GM23338 (cell line): ENCODE results near the gene FOXK2. TPM values are rescaled to one million over a fixed set of nuclear protein-coding genes. Genes with fewer than 3 reads are reported as not detected.

ENCODE experiments used
- ATAC-seq: fragments of 200-7000 bp; cut with Tn5 transposase; 3 replicates; pipeline ENCODE4 v1.9.1; 2020
- DNase-seq: peaks from one replicate; pipeline ENCODE4 v3.0.0-alpha.2; 2015; ENCODE audit warnings: low spot score
- H2AFZ ChIP-seq: fragments of 200-600 bp; sonication (generic); 2 replicates; pipeline ENCODE4 v1.8.0; 2016; ENCODE audit warnings: antibody characterized with exemption, mild to moderate bottlenecking, moderate library complexity
- H3F3A ChIP-seq: fragments of 200-600 bp; sonication (generic); replicated peaks from 2 replicates; pipeline ENCODE4 v1.8.0; 2017; ENCODE audit warnings: antibody characterized with exemption, mixed run types, low read depth
- H3K27ac ChIP-seq: fragments of 200-600 bp; sonication (generic); 2 replicates; pipeline ENCODE4 v1.6.1; 2016; ENCODE audit warnings: low read depth
- H3K27me3 ChIP-seq: fragments of 200-600 bp; sonication (generic); 2 replicates; pipeline ENCODE4 v1.8.0; 2016; ENCODE audit warnings: mild to moderate bottlenecking, mixed run types, moderate library complexity; ENCODE audit not compliant: insufficient read depth
- H3K36me3 ChIP-seq: fragments of 200-600 bp; sonication (generic); 2 replicates; pipeline ENCODE4 v1.8.0; 2016; ENCODE audit warnings: mild to moderate bottlenecking; ENCODE audit not compliant: insufficient read depth
- H3K4me1 ChIP-seq: fragments of 200-600 bp; sonication (generic); 2 replicates; pipeline ENCODE4 v1.8.0; 2016; ENCODE audit warnings: mild to moderate bottlenecking, moderate library complexity; ENCODE audit not compliant: insufficient read depth
- H3K4me2 ChIP-seq: fragments of 200-600 bp; sonication (generic); 2 replicates; pipeline ENCODE4 v1.7.1; 2017; ENCODE audit warnings: mixed run types
- H3K4me3 ChIP-seq: fragments of 200-600 bp; sonication (generic); 2 replicates; pipeline ENCODE4 v1.6.1; 2016; ENCODE audit warnings: mixed run types
- H3K79me2 ChIP-seq: fragments of 200-600 bp; sonication (generic); replicated peaks from 2 replicates; pipeline ENCODE4 v1.8.0; 2017; ENCODE audit warnings: mild to moderate bottlenecking; ENCODE audit not compliant: insufficient read depth
- H3K9me2 ChIP-seq: fragments of 200-600 bp; sonication (generic); 2 replicates; pipeline ENCODE4 v1.8.0; 2017; ENCODE audit not compliant: insufficient read depth
- H4K20me1 ChIP-seq: fragments of 200-600 bp; sonication (generic); replicated peaks from 2 replicates; pipeline ENCODE4 v1.8.0; 2017; ENCODE audit warnings: mild to moderate bottlenecking; ENCODE audit not compliant: insufficient read depth
- H3K27ac Mint-ChIP-seq: 2 replicates; pipeline ENCODE4 v1.8.0; 2020; ENCODE audit warnings: inconsistent platforms, mild to moderate bottlenecking, moderate library complexity, mixed read lengths
- H3K27me3 Mint-ChIP-seq: 3 replicates; pipeline ENCODE4 v1.8.0; 2022; ENCODE audit warnings: low read depth, mild to moderate bottlenecking, moderate library complexity, mixed read lengths, inconsistent platforms; ENCODE audit not compliant: insufficient read depth, poor library complexity
- H3K36me3 Mint-ChIP-seq: 3 replicates; pipeline ENCODE4 v1.8.0; 2021; ENCODE audit warnings: low read depth, mild to moderate bottlenecking, inconsistent platforms, moderate library complexity, mixed read lengths
- H3K4me1 Mint-ChIP-seq: 3 replicates; pipeline ENCODE4 v1.8.0; 2020; ENCODE audit warnings: mild to moderate bottlenecking, inconsistent platforms, mixed read lengths
- H3K4me3 Mint-ChIP-seq: 3 replicates; pipeline ENCODE4 v1.8.0; 2021; ENCODE audit warnings: moderate library complexity, mild to moderate bottlenecking, inconsistent platforms, mixed read lengths
- H3K9me3 Mint-ChIP-seq: 3 replicates; pipeline ENCODE4 v1.8.0; 2020; ENCODE audit warnings: moderate library complexity, mild to moderate bottlenecking, inconsistent platforms, mixed read lengths
- CREB1 ChIP-seq: fragments of 250-450 bp; sonication (Bioruptor Pico); IDR thresholded peaks from 2 replicates; pipeline ENCODE4 v1.5.0; 2020; ENCODE audit warnings: low read depth, mild to moderate bottlenecking, moderate library complexity
- CTCF ChIP-seq, 2 experiments: fragments of 200-600 bp in 1 of 2; sonication (generic) in 1 of 2; conservative IDR thresholded peaks; 2 replicates each; pipeline versions ENCODE4 v1.5.1 to v1.6.1; 2016 to 2017; ENCODE audit warnings: antibody characterized with exemption in 2 of 2, low read depth in 2 of 2, mild to moderate bottlenecking in 2 of 2, moderate library complexity in 1 of 2
- ETS1 ChIP-seq: IDR thresholded peaks from 2 replicates; pipeline ENCODE4 v1.6.1; 2016; ENCODE audit warnings: antibody characterized with exemption
- EZH2 ChIP-seq: fragments of 200-600 bp; sonication (generic); IDR thresholded peaks from one replicate; pipeline ENCODE4 v1.8.0; 2017; ENCODE audit warnings: antibody characterized with exemption, mild to moderate bottlenecking, low read depth; ENCODE audit not compliant: unreplicated experiment
- EZH2phosphoT487 ChIP-seq: fragments of 200-600 bp; sonication (generic); IDR thresholded peaks from one replicate; pipeline ENCODE4 v1.8.1; 2018; ENCODE audit warnings: antibody characterized with exemption; ENCODE audit not compliant: unreplicated experiment
- JUNB ChIP-seq: IDR thresholded peaks from one replicate; pipeline ENCODE4 v1.6.1; 2016; ENCODE audit warnings: antibody characterized with exemption; ENCODE audit not compliant: unreplicated experiment
- NANOG ChIP-seq: IDR thresholded peaks from 2 replicates; pipeline ENCODE4 v1.6.1; 2016; ENCODE audit warnings: antibody characterized with exemption, borderline replicate concordance
- POLR2AphosphoS5 ChIP-seq: IDR thresholded peaks from 2 replicates; pipeline ENCODE4 v1.6.1; 2016; ENCODE audit warnings: antibody characterized with exemption, low read depth
- REST ChIP-seq: IDR thresholded peaks from one replicate; pipeline ENCODE4 v1.6.1; 2018; ENCODE audit warnings: antibody characterized with exemption; ENCODE audit not compliant: unreplicated experiment
- STAT1 ChIP-seq: IDR thresholded peaks from one replicate; pipeline ENCODE4 v1.6.1; 2016; ENCODE audit warnings: antibody characterized with exemption; ENCODE audit not compliant: unreplicated experiment
- ZNF114 ChIP-seq: fragments of 250-450 bp; sonication (Bioruptor Pico); IDR thresholded peaks from 2 replicates; pipeline ENCODE4 v1.5.0; 2020; ENCODE audit warnings: mild to moderate bottlenecking, moderate library complexity
- ZNF331 ChIP-seq: fragments of 250-450 bp; sonication (Bioruptor Pico); IDR thresholded peaks from 2 replicates; pipeline ENCODE4 v1.5.0; 2020; ENCODE audit warnings: low read depth, mild to moderate bottlenecking, moderate library complexity
- ZNF462 ChIP-seq: fragments of 250-450 bp; sonication (Bioruptor Pico); IDR thresholded peaks from 2 replicates; pipeline ENCODE4 v1.5.0; 2020; ENCODE audit warnings: mild to moderate bottlenecking, moderate library complexity
- polyA plus RNA-seq: library from polyadenylated mRNA; unstranded; fragments of >200 nt; fragmentation: Nextera tagmentation; extraction: Ambion mirVana; gene quantifications from 2 replicates; pipeline ENCODE4 v1.2.1, GENCODE V29; 2016
- total RNA-seq: library from RNA; depleted of rRNA; stranded (reverse); fragments of >200 nt; shearing (Covaris generic); gene quantifications from 2 replicates; pipeline ENCODE4 v1.2.3, GENCODE V29; 2014

The FOXK2 gene
- total and polyA plus RNA-seq, 2 experiments from 2014 or later, result 12.3 to 66.0 TPM

GRCh38 chr17:82470065-82470464, 49.5 kb upstream of the FOXK2 start:
- H3K27me3 ChIP-seq, result no peaks in the 10 kb centered on the region
- Mint-ChIP-seq H3K4me1 (no peaks in the 10 kb centered on the region), H3K27me3 (peaks cover 2% of the 10 kb centered on the region), H3K36me3 (peaks cover 53% of the 10 kb centered on the region), H3K9me3 (no peaks in the 10 kb centered on the region), H3K4me3 (no peak overlapping the region; the same call in 2 of the 3 replicates), H3K27ac (no peak overlapping the region)
- no peak for DNase-seq
- no peaks in the 10 kb centered on the region for H3K4me1 ChIP-seq
- H3K4me2 ChIP-seq, result no peak overlapping the region
- H3K9me2 ChIP-seq, result no peaks in the 10 kb centered on the region
- no peak overlapping the region for H3K4me3 ChIP-seq
- no peak for TF ChIP-seq ETS1
- TF ChIP-seq REST, result no peak
- no peak for TF ChIP-seq JUNB
- no peak for TF ChIP-seq ZNF462 (CRISPR knock-in tag)
- no peak for TF ChIP-seq CREB1 (CRISPR knock-in tag)
- TF ChIP-seq ZNF114 (CRISPR knock-in tag), result no peak
- TF ChIP-seq EZH2, result no peak
- no peak for TF ChIP-seq STAT1
- no peak for TF ChIP-seq POLR2AphosphoS5
- TF ChIP-seq NANOG, result no peak
- TF ChIP-seq CTCF (conservative IDR thresholded peaks at IDR 0.05; ENCODE audit: low read depth in 2 of 2), result no peak
- no peak for TF ChIP-seq EZH2phosphoT487
- no peak for TF ChIP-seq ZNF331 (CRISPR knock-in tag)
- H3F3A ChIP-seq, result no peaks in the 10 kb centered on the region
- no peak overlapping the region for H2AFZ ChIP-seq
- H3K36me3 ChIP-seq, result peaks cover 15% of the 10 kb centered on the region
- ATAC-seq, result no peak
- no peak overlapping the region for H3K27ac ChIP-seq
- H3K79me2 ChIP-seq, result no peaks in the 10 kb centered on the region
- H4K20me1 ChIP-seq, result no peaks in the 10 kb centered on the region; the same call in 1 of the 2 replicates
